ENCODE data around the gene RAB2B.

DNA sequence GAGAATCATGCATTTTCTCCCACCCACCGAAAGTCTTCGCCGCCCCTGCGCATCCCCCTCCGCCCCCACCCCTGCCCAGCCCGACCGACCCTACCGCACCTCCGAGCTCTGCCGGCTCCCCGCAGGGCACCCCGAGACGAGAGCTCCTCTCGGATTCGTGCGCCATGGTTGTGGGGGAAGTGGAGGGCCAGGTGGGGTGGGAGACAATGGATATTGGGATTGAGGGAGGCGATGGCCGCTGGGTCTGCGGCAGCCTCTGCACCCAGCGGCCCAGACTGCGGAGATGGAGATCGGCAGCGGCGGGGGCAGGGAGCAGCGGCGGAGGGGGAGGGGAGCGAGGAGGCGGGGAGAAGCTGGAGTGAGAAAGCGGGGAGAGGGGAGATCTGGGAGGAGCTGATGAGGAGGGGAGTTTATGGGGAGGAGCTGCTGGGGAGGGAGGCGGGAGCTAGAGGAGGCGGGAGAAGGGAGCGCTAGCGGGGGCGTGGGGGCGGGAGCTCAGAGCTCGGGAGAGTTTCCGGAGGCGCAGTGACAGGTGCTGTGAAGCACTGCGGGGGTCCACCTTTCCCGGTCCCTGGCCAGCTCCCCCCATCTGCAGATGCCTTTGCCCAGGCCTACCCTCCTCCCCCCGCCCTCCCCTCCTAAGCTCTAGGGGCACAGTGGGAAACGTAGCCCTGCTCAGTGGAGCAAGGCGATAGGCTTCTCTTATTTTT lies 49.4 kb upstream of the RAB2B start, which contains the start of gene SALL2:
- TF ChIP-seq, protein P1, sequence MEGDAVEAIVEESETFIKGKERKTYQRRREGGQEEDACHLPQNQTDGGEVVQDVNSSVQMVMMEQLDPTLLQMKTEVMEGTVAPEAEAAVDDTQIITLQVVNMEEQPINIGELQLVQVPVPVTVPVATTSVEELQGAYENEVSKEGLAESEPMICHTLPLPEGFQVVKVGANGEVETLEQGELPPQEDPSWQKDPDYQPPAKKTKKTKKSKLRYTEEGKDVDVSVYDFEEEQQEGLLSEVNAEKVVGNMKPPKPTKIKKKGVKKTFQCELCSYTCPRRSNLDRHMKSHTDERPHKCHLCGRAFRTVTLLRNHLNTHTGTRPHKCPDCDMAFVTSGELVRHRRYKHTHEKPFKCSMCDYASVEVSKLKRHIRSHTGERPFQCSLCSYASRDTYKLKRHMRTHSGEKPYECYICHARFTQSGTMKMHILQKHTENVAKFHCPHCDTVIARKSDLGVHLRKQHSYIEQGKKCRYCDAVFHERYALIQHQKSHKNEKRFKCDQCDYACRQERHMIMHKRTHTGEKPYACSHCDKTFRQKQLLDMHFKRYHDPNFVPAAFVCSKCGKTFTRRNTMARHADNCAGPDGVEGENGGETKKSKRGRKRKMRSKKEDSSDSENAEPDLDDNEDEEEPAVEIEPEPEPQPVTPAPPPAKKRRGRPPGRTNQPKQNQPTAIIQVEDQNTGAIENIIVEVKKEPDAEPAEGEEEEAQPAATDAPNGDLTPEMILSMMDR (IDR thresholded peaks at IDR 0.05): no peak
- TF ChIP-seq EP300 (IDR thresholded peaks at IDR 0.05): no peak
